ENCODE results near the gene ATP8A2. TPM values are rescaled to one million over a fixed set of nuclear protein-coding genes. Genes with fewer than 3 reads are reported as not detected.

Gene ATP8A2
- total and polyA plus RNA-seq, 2 of the 4 experiments (the other 2 are of a cell fraction), result 0.02 to 0.18 TPM

DNA sequence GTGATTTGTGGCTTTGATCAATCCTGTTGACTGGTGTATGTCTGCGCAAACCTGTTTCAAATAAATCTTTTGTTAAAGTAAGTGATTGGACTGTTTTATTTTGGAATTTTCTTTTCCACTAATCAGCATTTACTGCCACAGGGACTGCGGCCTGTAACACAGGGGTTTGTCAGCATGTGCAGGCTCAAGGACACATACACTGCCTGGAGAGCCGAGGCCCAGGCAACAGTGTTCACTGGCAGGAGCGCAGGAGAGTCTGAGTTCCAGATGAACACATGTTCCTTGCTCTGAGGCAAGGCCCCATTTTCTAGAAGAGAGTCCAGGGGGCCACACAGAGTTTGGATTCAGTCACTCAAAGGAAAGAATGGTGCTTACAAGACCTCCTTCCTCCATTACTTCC is 654.0 kb downstream of the ATP8A2 start:
- no peak overlapping the region for H3K9ac ChIP-seq (ENCODE audit: low read depth, low read length)
- H3K27ac ChIP-seq (ENCODE audit: insufficient read depth, low read length), result no peak overlapping the region
- DNase-seq, result no peak
- no peak overlapping the region for H3K4ac ChIP-seq (ENCODE audit: low read depth, low read length)
- no peak overlapping the region for H4K8ac ChIP-seq (ENCODE audit: low read depth in 2 of 2, low read length in 2 of 2)
- H4K5ac ChIP-seq (ENCODE audit: low read depth, low read length), result no peak overlapping the region
- TF ChIP-seq, protein P1, sequence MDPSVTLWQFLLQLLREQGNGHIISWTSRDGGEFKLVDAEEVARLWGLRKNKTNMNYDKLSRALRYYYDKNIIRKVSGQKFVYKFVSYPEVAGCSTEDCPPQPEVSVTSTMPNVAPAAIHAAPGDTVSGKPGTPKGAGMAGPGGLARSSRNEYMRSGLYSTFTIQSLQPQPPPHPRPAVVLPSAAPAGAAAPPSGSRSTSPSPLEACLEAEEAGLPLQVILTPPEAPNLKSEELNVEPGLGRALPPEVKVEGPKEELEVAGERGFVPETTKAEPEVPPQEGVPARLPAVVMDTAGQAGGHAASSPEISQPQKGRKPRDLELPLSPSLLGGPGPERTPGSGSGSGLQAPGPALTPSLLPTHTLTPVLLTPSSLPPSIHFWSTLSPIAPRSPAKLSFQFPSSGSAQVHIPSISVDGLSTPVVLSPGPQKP (IDR thresholded peaks at IDR 0.05; ENCODE audit: borderline replicate concordance, low read depth, low read length), result no peak
- TF ChIP-seq POLR2A (IDR thresholded peaks at IDR 0.05; ENCODE audit: low read depth, low read length) (no peak), CHD1 (IDR thresholded peaks at IDR 0.05; ENCODE audit: low read depth, low read length) (no peak), RFX5 (IDR thresholded peaks at IDR 0.05; ENCODE audit: low read depth, low read length) (no peak), NFE2L2 (IDR thresholded peaks at IDR 0.05; ENCODE audit: low read depth, low read length) (no peak), RAD21 (IDR thresholded peaks at IDR 0.05; ENCODE audit: low read length) (no peak), RCOR1 (IDR thresholded peaks at IDR 0.05; ENCODE audit: insufficient replicate concordance, low read length) (no peak), MXI1 (IDR thresholded peaks at IDR 0.05; ENCODE audit: borderline replicate concordance, low read depth, low read length) (no peak), BHLHE40 (IDR thresholded peaks at IDR 0.05; ENCODE audit: low read depth, low read length) (no peak), MAZ (IDR thresholded peaks at IDR 0.05; ENCODE audit: borderline replicate concordance, low read depth, low read length) (no peak), MAFK (IDR thresholded peaks at IDR 0.05; ENCODE audit: low read depth, low read length) (no peak), CEBPB (IDR thresholded peaks at IDR 0.05; ENCODE audit: low read depth, low read length) (no peak), SMC3 (IDR thresholded peaks at IDR 0.05; ENCODE audit: low read depth, low read length) (no peak), FOS (IDR thresholded peaks at IDR 0.05; ENCODE audit: low read depth, low read length) (no peak)
- TF ChIP-seq, protein P2, sequence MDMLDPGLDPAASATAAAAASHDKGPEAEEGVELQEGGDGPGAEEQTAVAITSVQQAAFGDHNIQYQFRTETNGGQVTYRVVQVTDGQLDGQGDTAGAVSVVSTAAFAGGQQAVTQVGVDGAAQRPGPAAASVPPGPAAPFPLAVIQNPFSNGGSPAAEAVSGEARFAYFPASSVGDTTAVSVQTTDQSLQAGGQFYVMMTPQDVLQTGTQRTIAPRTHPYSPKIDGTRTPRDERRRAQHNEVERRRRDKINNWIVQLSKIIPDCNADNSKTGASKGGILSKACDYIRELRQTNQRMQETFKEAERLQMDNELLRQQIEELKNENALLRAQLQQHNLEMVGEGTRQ (IDR thresholded peaks at IDR 0.05; ENCODE audit: low read depth, low read length), result no peak
- TF ChIP-seq, protein P3, sequence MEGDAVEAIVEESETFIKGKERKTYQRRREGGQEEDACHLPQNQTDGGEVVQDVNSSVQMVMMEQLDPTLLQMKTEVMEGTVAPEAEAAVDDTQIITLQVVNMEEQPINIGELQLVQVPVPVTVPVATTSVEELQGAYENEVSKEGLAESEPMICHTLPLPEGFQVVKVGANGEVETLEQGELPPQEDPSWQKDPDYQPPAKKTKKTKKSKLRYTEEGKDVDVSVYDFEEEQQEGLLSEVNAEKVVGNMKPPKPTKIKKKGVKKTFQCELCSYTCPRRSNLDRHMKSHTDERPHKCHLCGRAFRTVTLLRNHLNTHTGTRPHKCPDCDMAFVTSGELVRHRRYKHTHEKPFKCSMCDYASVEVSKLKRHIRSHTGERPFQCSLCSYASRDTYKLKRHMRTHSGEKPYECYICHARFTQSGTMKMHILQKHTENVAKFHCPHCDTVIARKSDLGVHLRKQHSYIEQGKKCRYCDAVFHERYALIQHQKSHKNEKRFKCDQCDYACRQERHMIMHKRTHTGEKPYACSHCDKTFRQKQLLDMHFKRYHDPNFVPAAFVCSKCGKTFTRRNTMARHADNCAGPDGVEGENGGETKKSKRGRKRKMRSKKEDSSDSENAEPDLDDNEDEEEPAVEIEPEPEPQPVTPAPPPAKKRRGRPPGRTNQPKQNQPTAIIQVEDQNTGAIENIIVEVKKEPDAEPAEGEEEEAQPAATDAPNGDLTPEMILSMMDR (conservative IDR thresholded peaks at IDR 0.05; ENCODE audit: low read depth, low read length), result no peak
- BruUV-seq (replicated peaks), result no TSS peak
- ChIA-PET CTCF (no interaction called here), POLR2A (ENCODE audit: unreplicated experiment) (no interaction called here)
- H3K4me1 ChIP-seq (ENCODE audit: control insufficient read depth, insufficient read depth, low read length), result no peaks in the 10 kb centered on the region
- no peak for ATAC-seq (ENCODE audit: low read depth)
- no peaks in the 10 kb centered on the region for H3K79me1 ChIP-seq (ENCODE audit: low read depth in 1 of 2, low read length in 2 of 2)
- no peaks in the 10 kb centered on the region for H3K9me3 ChIP-seq (ENCODE audit: control insufficient read depth, insufficient read depth, low read length)
- H2BK20ac ChIP-seq (ENCODE audit: low read depth, low read length), result no peak overlapping the region
- no peak overlapping the region for H2AK5ac ChIP-seq (ENCODE audit: low read depth, low read length)
- H3K9me1 ChIP-seq (ENCODE audit: insufficient read depth, low read length), result 0 out of 2 replicates have a peak, but pooled peaks cover 3% of the 10 kb centered on the region
- H2AFZ ChIP-seq (replicated peaks; ENCODE audit: low read length, poor library complexity), result no peak overlapping the region
- no peak overlapping the region for H2BK5ac ChIP-seq (ENCODE audit: low read depth, low read length, poor library complexity, severe bottlenecking)
- H3K56ac ChIP-seq (ENCODE audit: extremely low read depth, insufficient read depth, low read length), result no peak overlapping the region
- H3K18ac ChIP-seq (ENCODE audit: low read depth, low read length), result no peak overlapping the region
- H4K20me1 ChIP-seq (ENCODE audit: insufficient read depth, low read length), result no peaks in the 10 kb centered on the region
- H3K4me3 ChIP-seq (ENCODE audit: insufficient read depth, low read depth, low read length), result no peak overlapping the region
- no peak overlapping the region for H2AK9ac ChIP-seq (replicated peaks; ENCODE audit: low read depth, low read length, poor library complexity)
- H3K27me3 ChIP-seq (ENCODE audit: control insufficient read depth, insufficient read depth, low read length), result no peaks in the 10 kb centered on the region
- no CpG with 5 or more reads among the region's 4 CpGs for WGBS, 2 experiments (ENCODE audit: extremely low coverage in 2 of 2, insufficient read length in 1 of 2)
- H3K14ac ChIP-seq (replicated peaks; ENCODE audit: low read depth, low read length), result no peak overlapping the region
- no peak overlapping the region for H3K4me2 ChIP-seq (ENCODE audit: low read depth, low read length)
- dilution Hi-C loops (cut with HindIII; ENCODE audit: low sequenced_read_pairs, unreplicated experiment), result no loop called here
- no peak overlapping the region for H4K91ac ChIP-seq (ENCODE audit: insufficient read depth, low read depth, low read length)
- no peaks in the 10 kb centered on the region for H3K36me3 ChIP-seq (ENCODE audit: control insufficient read depth, insufficient read depth, low read length)
- in situ Hi-C loops (cut with MboI; ENCODE audit: low sequenced_read_pairs), result no loop called here
- no peak overlapping the region for H2BK15ac ChIP-seq (ENCODE audit: low read depth, low read length)
- intact Hi-C loops (cut with micrococcal nuclease), result no loop called here
- no peak overlapping the region for H3K23ac ChIP-seq (ENCODE audit: low read depth, low read length)
- H2BK120ac ChIP-seq (ENCODE audit: low read depth, low read length), result no peak overlapping the region
